GM23248 (cell line): ENCODE results near the gene DRAXIN.

Experiments
- EZH2 ChIP-seq: fragments of 200-600 bp; sonication (generic); IDR thresholded peaks from 2 replicates; pipeline ENCODE4 v1.6.1; 2018; ENCODE audit warnings: antibody characterized with exemption, mild to moderate bottlenecking; ENCODE audit not compliant: insufficient read depth, poor library complexity, severe bottlenecking
- EZH2phosphoT487 ChIP-seq: fragments of 200-600 bp; sonication (generic); IDR thresholded peaks from 2 replicates; pipeline ENCODE4 v1.6.1; 2018; ENCODE audit warnings: antibody characterized with exemption, moderate library complexity, mild to moderate bottlenecking, low read depth; ENCODE audit not compliant: insufficient read depth

DNA sequence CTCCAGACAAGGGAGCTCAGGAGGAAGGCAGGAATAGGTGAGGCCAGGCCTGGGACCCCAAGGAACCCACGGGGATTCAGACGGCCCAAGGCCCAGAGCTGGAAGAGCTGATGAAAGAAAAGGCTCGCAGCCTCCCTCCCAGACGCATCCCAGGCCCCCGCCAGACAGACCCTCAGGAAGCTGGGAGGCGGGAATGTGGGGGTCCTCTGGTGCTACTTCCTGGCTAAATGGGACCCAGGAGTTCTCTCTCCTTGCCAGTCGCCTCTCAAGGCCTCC lies 37.7 kb upstream of the DRAXIN start:
- TF ChIP-seq EZH2: no peak
- no peak for TF ChIP-seq EZH2phosphoT487
